Measurements from ENCODE around the gene ERGIC1.

Gene ERGIC1

DNA sequence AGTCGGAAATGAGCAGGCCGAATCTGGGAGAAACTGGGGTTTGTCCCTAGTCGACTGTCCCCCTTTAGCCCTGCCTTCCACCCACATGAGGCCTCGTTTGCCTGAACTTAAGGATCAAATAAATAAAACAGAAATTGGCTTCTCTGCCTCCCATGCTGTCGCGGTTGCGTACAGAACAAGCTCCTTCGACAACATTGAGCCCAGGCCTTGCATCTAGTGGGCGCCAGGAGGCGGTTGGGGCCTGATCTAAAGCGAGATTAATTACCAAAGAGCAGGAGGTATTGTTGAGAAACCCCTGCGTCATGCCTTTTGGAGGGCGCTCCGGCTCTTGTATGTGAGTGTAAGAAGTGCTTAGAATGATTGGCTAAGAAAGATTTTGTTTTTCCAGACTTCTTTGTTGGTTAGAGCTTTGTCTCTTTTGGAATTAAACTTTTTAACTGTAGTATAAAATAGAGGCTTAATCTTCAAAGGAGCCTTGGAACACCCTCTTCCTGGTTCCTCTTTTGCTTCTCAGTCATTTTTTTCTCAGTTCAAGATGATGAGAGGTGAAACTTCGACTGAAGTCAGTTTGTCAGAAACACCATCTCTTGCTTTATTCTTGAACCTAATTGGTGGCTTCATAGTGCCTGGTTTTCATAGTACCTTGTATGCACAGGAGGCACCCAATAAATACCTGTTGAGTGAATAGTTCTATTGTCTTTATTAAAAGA lies 150.3 kb downstream of the ERGIC1 start:
- peak; percentile 75 for DNase-seq (ENCODE audit: low spot score)

DNA sequence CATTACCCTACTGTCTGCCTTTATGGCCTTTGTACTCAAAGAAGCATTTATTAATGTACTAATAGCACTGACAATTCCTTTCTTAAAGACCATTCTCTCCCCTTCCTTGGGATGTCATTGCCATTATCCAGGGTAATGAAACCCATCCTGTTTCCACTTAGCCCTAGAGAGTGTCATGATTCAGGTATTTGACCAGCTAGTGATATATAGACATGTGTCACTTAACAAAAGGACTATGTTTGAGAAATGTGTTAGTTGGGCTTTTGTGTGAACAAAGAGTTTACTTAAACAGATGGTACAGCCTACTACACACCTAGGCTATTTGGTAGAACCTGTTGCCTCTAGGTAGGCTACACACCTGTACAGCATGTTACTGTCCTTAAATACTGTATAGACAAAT lies 151.5 kb downstream of the ERGIC1 start:
- no peak for DNase-seq (ENCODE audit: low spot score)

DNA sequence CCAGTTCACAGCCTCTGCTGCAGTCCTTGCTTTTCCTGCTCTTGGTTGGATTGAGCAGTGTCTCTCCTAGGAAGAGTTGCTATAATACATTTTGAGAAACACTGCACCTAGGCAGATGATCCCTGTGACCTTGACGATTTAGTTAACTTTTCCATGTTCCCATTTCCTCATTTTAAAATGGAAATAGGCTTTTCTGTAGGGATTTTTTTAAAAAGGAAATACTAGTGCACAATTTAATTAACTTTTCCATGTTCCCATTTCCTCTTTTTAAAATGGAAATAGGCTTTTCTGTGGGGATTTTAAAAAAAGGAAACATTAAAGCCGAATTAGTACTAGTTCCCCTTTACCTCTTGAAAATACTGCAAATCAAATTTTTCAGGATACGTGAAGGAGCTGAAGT lies 154.2 kb downstream of the ERGIC1 start:
- no peak for DNase-seq (ENCODE audit: low spot score)

DNA sequence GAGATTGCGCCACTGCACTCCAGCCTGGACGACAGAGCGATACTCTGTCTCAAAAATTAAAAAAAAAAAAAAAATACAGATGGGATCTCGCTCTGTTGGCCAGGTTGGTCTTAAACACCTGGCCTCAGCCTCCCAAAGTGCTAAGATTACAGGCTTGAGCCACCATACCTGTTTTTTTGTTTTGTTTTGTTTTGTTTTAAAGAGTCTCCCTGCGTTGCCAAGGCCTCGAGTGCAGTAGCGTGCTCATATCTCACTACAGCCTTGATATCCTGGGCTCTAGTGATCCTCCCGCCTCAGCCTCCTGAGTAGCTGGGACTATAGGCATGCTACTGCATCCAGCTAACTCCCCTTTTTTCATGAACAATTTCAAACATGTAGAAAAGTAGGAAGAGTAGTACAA lies 156.7 kb downstream of the ERGIC1 start:
- no peak for DNase-seq (ENCODE audit: low spot score)

DNA sequence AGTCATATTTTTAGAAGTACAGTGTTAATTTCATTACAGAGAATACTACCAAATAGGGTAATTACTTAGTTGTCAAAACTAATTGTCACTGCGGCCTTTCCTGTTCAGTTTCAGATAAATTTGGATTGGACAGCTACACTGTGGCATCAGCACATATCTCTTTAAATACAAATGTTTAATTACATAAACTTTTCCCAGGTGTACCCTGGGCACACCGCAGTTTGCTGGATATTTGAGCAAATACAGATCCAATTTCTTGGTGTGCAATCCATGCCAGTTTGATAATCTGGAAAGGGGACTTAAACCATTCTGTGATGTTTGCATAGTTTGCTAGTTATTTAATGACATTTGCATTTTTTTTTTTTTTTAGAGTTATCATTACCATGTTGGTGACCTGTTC lies 160.4 kb downstream of the ERGIC1 start:
- DNase-seq (ENCODE audit: low spot score), result no peak

DNA sequence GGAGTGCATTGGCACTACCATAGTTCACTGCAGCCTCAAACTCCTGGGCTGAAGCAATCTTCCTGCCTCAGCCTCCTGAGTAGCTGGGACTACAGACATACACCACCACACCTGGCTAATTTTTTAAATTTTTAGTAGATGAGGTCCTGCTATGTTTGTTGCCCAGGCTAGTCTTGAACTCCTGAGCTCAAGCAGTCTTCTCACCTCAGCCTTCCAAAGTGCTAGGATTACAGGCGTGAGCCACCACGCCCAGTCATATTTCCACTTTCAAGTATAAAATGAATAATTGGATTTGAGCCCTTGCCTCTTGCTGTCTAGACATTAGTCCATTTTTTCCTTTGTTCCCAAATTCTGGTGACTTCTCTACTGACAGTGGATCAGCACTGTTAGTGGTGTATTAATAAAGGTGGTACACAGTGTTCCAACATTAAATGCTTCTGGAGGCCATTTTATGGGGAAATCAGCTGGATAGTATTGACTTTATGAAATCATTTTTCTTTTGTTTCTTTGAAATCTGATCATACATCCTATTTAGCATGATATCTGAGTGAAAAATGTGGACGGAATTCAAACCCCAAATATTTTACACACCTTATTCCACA lies 165.4 kb downstream of the ERGIC1 start:
- DNase-seq (ENCODE audit: low spot score), result no peak

DNA sequence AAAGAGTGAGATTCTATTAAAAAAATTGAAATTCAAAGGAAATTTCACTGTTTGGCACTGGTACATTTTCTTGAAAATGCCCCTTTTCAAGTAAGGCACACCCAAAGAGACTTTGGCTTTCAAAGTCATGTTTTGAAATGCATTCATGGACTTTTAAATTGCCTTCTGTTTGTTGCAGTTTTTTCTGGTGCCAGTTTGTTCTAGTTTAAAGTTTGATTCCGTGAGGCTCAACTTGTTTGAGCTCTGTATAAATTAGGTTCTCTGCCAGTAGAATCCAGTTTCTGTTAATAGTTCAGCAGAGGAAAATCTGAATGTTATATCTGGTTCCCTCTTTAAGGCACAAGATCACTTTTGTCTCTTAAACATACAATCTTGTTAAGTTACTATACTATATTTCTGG lies 165.9 kb downstream of the ERGIC1 start:
- no peak for DNase-seq (ENCODE audit: low spot score)

DNA sequence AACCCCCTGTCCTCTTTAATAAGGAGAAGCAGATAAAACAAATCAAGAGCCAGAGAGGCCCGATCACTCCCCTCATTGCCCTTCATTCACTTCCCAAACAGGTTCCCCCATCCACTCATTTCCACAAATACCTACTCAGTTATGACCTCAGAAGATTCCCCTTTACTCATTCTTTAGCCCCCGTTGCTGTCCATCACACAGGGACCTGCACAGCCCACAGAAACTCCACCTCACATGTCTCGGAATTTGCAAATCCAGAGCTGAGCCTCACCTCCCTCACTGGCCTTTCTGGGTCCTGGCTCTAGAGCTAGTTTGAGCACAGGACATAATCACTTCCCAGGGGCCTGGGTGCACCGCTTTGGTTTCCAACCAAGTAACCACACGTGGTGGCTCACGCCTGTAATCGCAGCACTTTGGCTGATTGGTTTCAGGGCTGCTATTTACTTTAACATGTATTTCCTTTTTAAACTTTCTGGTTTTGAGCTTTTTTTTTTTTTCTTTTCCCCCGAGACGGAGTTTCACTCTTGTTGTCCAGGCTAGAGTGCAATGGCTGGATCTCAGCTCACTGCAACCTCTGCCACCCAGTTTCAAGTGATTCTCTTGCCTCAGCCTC lies 167.3 kb downstream of the ERGIC1 start:
- DNase-seq (ENCODE audit: low spot score), result peak; percentile 27
